Right lung (tissue), 5 donors: ENCODE measurements around the gene CMPK1. TPM values are rescaled to one million over a fixed set of nuclear protein-coding genes. Genes with fewer than 3 reads are reported as not detected.

Experiments
- DNase-seq, 2 donors: peaks; one replicate each; pipeline ENCODE4 v3.0.0-alpha.2; 2013
- polyA plus RNA-seq, 5 donors: library from polyadenylated mRNA; unstranded; fragments of 120-200 nt; gene quantifications; one replicate each; pipeline versions ENCODE4 v1.2.1 to v1.2.3, GENCODE V29; 2013; ENCODE audit warnings: inconsistent platforms in 1 of 5, low replicate concordance in 1 of 5; ENCODE audit not compliant: insufficient read length in 5 of 5, insufficient read depth in 1 of 5

CMPK1 gene
- polyA plus RNA-seq, 5 donors: 80.2 to 103 (median 95.6) TPM

- no peak for DNase-seq
Measured at GRCh38 chr1:47418681-47419325, 85.2 kb downstream of the CMPK1 start.

- DNase-seq: no peak
Measured at GRCh38 chr1:47420547-47420946, 87.0 kb downstream of the CMPK1 start.

- no peak for DNase-seq
Measured at GRCh38 chr1:47423872-47424271, 90.3 kb downstream of the CMPK1 start.

- DNase-seq: no peak
Measured at GRCh38 chr1:47424336-47424982, 90.9 kb downstream of the CMPK1 start.

Other genes with a start within 250 kb of the CMPK1 start
- under 1 TPM in 4 of 5 donors, not detected in 1; 0.09 to 0.27 (median 0.11) TPM for gene CYP4A22, start 196.3 kb upstream of the CMPK1 start, polyA plus RNA-seq
- 1 to 10 TPM in 4 of 5 donors, under 1 TPM in 1; 0.44 to 1.7 (median 1.2) TPM for gene PDZK1IP1, start 143.8 kb upstream of the CMPK1 start, polyA plus RNA-seq
- gene TAL1, start 101.6 kb upstream of the CMPK1 start, polyA plus RNA-seq: 10 to 100 TPM in 1 of 5 donors, 1 to 10 TPM in 4; 8.2 to 11.9 (median 8.8) TPM
- gene STIL, start 19.6 kb upstream of the CMPK1 start, polyA plus RNA-seq: 10 to 100 TPM in 2 of 5 donors, 1 to 10 TPM in 3; 5.8 to 14.4 (median 9.8) TPM
- gene FOXE3, start 82.5 kb downstream of the CMPK1 start, polyA plus RNA-seq: under 1 TPM in 2 of 5 donors, not detected in 3; 0.05 to 0.06 TPM
- under 1 TPM; 0.26 to 0.42 (median 0.35) TPM for gene FOXD2, start 104.3 kb downstream of the CMPK1 start, polyA plus RNA-seq